ENCODE results near the gene ZNF148. TPM values are rescaled to one million over a fixed set of nuclear protein-coding genes. Genes with fewer than 3 reads are reported as not detected.

ZNF148 gene
- total and polyA plus RNA-seq, 2 of the 4 experiments (the other 2 are of a cell fraction) = 9.4 to 65.2 TPM

DNA sequence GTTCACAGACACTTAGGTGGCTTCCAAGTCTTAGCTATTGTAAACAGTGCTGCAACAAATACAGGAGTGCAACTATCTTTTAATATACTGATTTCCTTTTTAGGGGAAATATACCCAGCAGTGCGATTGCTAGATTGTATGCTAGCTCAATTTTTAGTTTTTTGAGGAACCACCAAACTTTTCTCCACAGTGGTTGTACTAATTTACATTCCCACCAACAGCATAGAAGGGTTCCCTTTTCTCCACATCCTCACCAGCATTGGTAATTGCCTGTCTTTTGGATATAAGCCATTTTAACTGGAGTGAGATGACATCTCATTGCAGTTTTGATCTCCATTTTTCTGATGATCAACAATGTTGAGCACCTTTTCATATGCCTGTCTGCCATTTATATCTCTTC lies 58.9 kb downstream of the ZNF148 start:
- H3K27ac ChIP-seq (ENCODE audit: insufficient read depth, low read length) = no peak overlapping the region
- H3K4ac ChIP-seq (ENCODE audit: low read depth, low read length) = no peak overlapping the region
- intact Hi-C loops (cut with micrococcal nuclease) = no loop called here
- WGBS, 2 experiments (ENCODE audit: extremely low coverage in 2 of 2, insufficient read length in 1 of 2) = no CpG with 5 or more reads among the region's 1 CpG
- no peak overlapping the region for H4K8ac ChIP-seq (ENCODE audit: low read depth in 2 of 2, low read length in 2 of 2)
- no peak for DNase-seq
- TF ChIP-seq RFX5 (IDR thresholded peaks at IDR 0.05; ENCODE audit: low read depth, low read length) (no peak), FOS (IDR thresholded peaks at IDR 0.05; ENCODE audit: low read depth, low read length) (no peak), NFE2L2 (IDR thresholded peaks at IDR 0.05; ENCODE audit: low read depth, low read length) (no peak), RCOR1 (IDR thresholded peaks at IDR 0.05; ENCODE audit: insufficient replicate concordance, low read length) (no peak), RAD21 (IDR thresholded peaks at IDR 0.05; ENCODE audit: low read length) (no peak), BHLHE40 (IDR thresholded peaks at IDR 0.05; ENCODE audit: low read depth, low read length) (no peak), MXI1 (IDR thresholded peaks at IDR 0.05; ENCODE audit: borderline replicate concordance, low read depth, low read length) (no peak), CEBPB (IDR thresholded peaks at IDR 0.05; ENCODE audit: low read depth, low read length) (no peak), SMC3 (IDR thresholded peaks at IDR 0.05; ENCODE audit: low read depth, low read length) (no peak), CHD1 (IDR thresholded peaks at IDR 0.05; ENCODE audit: low read depth, low read length) (no peak), MAZ (IDR thresholded peaks at IDR 0.05; ENCODE audit: borderline replicate concordance, low read depth, low read length) (no peak), POLR2A (IDR thresholded peaks at IDR 0.05; ENCODE audit: low read depth, low read length) (no peak), MAFK (IDR thresholded peaks at IDR 0.05; ENCODE audit: low read depth, low read length) (no peak)
- TF ChIP-seq, protein P1, sequence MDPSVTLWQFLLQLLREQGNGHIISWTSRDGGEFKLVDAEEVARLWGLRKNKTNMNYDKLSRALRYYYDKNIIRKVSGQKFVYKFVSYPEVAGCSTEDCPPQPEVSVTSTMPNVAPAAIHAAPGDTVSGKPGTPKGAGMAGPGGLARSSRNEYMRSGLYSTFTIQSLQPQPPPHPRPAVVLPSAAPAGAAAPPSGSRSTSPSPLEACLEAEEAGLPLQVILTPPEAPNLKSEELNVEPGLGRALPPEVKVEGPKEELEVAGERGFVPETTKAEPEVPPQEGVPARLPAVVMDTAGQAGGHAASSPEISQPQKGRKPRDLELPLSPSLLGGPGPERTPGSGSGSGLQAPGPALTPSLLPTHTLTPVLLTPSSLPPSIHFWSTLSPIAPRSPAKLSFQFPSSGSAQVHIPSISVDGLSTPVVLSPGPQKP (IDR thresholded peaks at IDR 0.05; ENCODE audit: borderline replicate concordance, low read depth, low read length) = no peak
- TF ChIP-seq, protein P2, sequence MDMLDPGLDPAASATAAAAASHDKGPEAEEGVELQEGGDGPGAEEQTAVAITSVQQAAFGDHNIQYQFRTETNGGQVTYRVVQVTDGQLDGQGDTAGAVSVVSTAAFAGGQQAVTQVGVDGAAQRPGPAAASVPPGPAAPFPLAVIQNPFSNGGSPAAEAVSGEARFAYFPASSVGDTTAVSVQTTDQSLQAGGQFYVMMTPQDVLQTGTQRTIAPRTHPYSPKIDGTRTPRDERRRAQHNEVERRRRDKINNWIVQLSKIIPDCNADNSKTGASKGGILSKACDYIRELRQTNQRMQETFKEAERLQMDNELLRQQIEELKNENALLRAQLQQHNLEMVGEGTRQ (IDR thresholded peaks at IDR 0.05; ENCODE audit: low read depth, low read length) = no peak
- TF ChIP-seq, protein P3, sequence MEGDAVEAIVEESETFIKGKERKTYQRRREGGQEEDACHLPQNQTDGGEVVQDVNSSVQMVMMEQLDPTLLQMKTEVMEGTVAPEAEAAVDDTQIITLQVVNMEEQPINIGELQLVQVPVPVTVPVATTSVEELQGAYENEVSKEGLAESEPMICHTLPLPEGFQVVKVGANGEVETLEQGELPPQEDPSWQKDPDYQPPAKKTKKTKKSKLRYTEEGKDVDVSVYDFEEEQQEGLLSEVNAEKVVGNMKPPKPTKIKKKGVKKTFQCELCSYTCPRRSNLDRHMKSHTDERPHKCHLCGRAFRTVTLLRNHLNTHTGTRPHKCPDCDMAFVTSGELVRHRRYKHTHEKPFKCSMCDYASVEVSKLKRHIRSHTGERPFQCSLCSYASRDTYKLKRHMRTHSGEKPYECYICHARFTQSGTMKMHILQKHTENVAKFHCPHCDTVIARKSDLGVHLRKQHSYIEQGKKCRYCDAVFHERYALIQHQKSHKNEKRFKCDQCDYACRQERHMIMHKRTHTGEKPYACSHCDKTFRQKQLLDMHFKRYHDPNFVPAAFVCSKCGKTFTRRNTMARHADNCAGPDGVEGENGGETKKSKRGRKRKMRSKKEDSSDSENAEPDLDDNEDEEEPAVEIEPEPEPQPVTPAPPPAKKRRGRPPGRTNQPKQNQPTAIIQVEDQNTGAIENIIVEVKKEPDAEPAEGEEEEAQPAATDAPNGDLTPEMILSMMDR (conservative IDR thresholded peaks at IDR 0.05; ENCODE audit: low read depth, low read length) = no peak
- H2AK9ac ChIP-seq (replicated peaks; ENCODE audit: low read depth, low read length, poor library complexity) = no peak overlapping the region
- H2BK5ac ChIP-seq (ENCODE audit: low read depth, low read length, poor library complexity, severe bottlenecking) = no peak overlapping the region
- ATAC-seq (ENCODE audit: low read depth) = no peak
- no peak overlapping the region for H2AK5ac ChIP-seq (ENCODE audit: low read depth, low read length)
- peaks cover 3% of the 10 kb centered on the region; the same call in 1 of the 2 replicates for H3K9me1 ChIP-seq (ENCODE audit: insufficient read depth, low read length)
- peaks cover 8 to 39% of the 10 kb centered on the region in 2 experiments; a peak in 3 of 4 replicates for H3K79me1 ChIP-seq (ENCODE audit: low read depth in 1 of 2, low read length in 2 of 2)
- no peak overlapping the region for H3K18ac ChIP-seq (ENCODE audit: low read depth, low read length)
- no peak overlapping the region for H2BK20ac ChIP-seq (ENCODE audit: low read depth, low read length)
- H3K9ac ChIP-seq (ENCODE audit: low read depth, low read length) = no peak overlapping the region
- peaks cover 5% of the 10 kb centered on the region for H3K36me3 ChIP-seq (ENCODE audit: control insufficient read depth, insufficient read depth, low read length)
- ChIA-PET POLR2A (ENCODE audit: unreplicated experiment) (no interaction called here), CTCF (no interaction called here)
- no peaks in the 10 kb centered on the region; the same call in 1 of the 2 replicates for H3K9me3 ChIP-seq (ENCODE audit: control insufficient read depth, insufficient read depth, low read length)
- H3K56ac ChIP-seq (ENCODE audit: extremely low read depth, insufficient read depth, low read length) = no peak overlapping the region
- no TSS peak for BruUV-seq (replicated peaks)
- no peak overlapping the region for H3K14ac ChIP-seq (replicated peaks; ENCODE audit: low read depth, low read length)
- no peak overlapping the region for H2BK15ac ChIP-seq (ENCODE audit: low read depth, low read length)
- dilution Hi-C loops (cut with HindIII; ENCODE audit: low sequenced_read_pairs, unreplicated experiment) = no loop called here
- no peak overlapping the region for H2BK120ac ChIP-seq (ENCODE audit: low read depth, low read length)
- H4K5ac ChIP-seq (ENCODE audit: low read depth, low read length) = no peak overlapping the region
- H4K91ac ChIP-seq (ENCODE audit: insufficient read depth, low read depth, low read length) = no peak overlapping the region
- no peak overlapping the region for H2AFZ ChIP-seq (replicated peaks; ENCODE audit: low read length, poor library complexity)
- H3K27me3 ChIP-seq (ENCODE audit: control insufficient read depth, insufficient read depth, low read length) = no peaks in the 10 kb centered on the region
- 0 out of 2 replicates have a peak, but pooled peaks cover 2% of the 10 kb centered on the region for H3K4me1 ChIP-seq (ENCODE audit: control insufficient read depth, insufficient read depth, low read length)
- no peaks in the 10 kb centered on the region; the same call in 1 of the 2 replicates for H4K20me1 ChIP-seq (ENCODE audit: insufficient read depth, low read length)
- H3K4me3 ChIP-seq (ENCODE audit: insufficient read depth, low read depth, low read length) = no peak overlapping the region
- in situ Hi-C loops (cut with MboI; ENCODE audit: low sequenced_read_pairs) = no loop called here
- H3K23ac ChIP-seq (ENCODE audit: low read depth, low read length) = no peak overlapping the region
- H3K4me2 ChIP-seq (ENCODE audit: low read depth, low read length) = no peak overlapping the region

Data from IMR-90 (cell line).